Neuronal stem cell (in vitro differentiated cells): ENCODE data around the gene PDE1A.

Experiments used
- DNase-seq: peaks from one replicate; pipeline ENCODE4 v3.0.0-alpha.2; 2013; ENCODE audit warnings: low spot score
- H2AFZ ChIP-seq: one replicate; pipeline ENCODE4 v1.6.1; 2013; ENCODE audit warnings: mild to moderate bottlenecking, low read length, inconsistent platforms
- H2AK5ac ChIP-seq: 2 replicates; pipeline ENCODE4 v1.6.1; 2013; ENCODE audit warnings: low read depth, mild to moderate bottlenecking, inconsistent platforms, low read length, moderate library complexity, mixed read lengths
- H2BK120ac ChIP-seq: 2 replicates; pipeline ENCODE4 v1.6.1; 2013; ENCODE audit warnings: low read depth, mild to moderate bottlenecking, inconsistent platforms, low read length, moderate library complexity, mixed read lengths
- H2BK12ac ChIP-seq: one replicate; pipeline ENCODE4 v1.6.1; 2013; ENCODE audit warnings: low read length, inconsistent platforms
- H2BK15ac ChIP-seq: 2 replicates; pipeline ENCODE4 v1.6.1; 2013; ENCODE audit warnings: mild to moderate bottlenecking, low read length, inconsistent platforms, mixed read lengths
- H2BK5ac ChIP-seq: one replicate; pipeline ENCODE4 v1.6.1; 2013; ENCODE audit warnings: inconsistent platforms, mild to moderate bottlenecking, low read length, moderate library complexity
- H3K14ac ChIP-seq: one replicate; pipeline ENCODE4 v1.6.1; 2013; ENCODE audit warnings: low read length, inconsistent platforms
- H3K18ac ChIP-seq: 2 replicates; pipeline ENCODE4 v1.6.1; 2013; ENCODE audit warnings: low read length, inconsistent platforms
- H3K23ac ChIP-seq: 2 replicates; pipeline ENCODE4 v1.6.1; 2013; ENCODE audit warnings: low read depth, mild to moderate bottlenecking, mixed read lengths, low read length, inconsistent platforms; ENCODE audit not compliant: poor library complexity
- H3K27ac ChIP-seq: replicated peaks from 3 replicates; pipeline ENCODE4 v1.5.1; 2013; ENCODE audit warnings: low read length, inconsistent platforms
- H3K27me3 ChIP-seq, 3 experiments: 2 replicates each; pipeline ENCODE4 v1.6.1; 2013; ENCODE audit warnings: low read length in 3 of 3, mild to moderate bottlenecking in 2 of 3, inconsistent platforms in 1 of 3, low read depth in 1 of 3, mixed read lengths in 1 of 3, moderate library complexity in 1 of 3; ENCODE audit not compliant: control insufficient read depth in 3 of 3, insufficient read depth in 3 of 3
- H3K36me3 ChIP-seq, 2 donors: replicated peaks in 1 of 2; 2 replicates each; pipeline ENCODE4 v1.6.1; 2013; ENCODE audit warnings: low read length in 2 of 2; ENCODE audit not compliant: control insufficient read depth in 2 of 2, insufficient read depth in 2 of 2
- H3K4ac ChIP-seq: 2 replicates; pipeline ENCODE4 v1.6.1; 2013; ENCODE audit warnings: inconsistent platforms, mild to moderate bottlenecking, low read length, moderate library complexity
- H3K4me1 ChIP-seq, 2 donors: 1 replicate in 1 of 2; 2 replicates in 1 of 2; pipeline ENCODE4 v1.6.1; 2013; ENCODE audit warnings: low read length in 2 of 2, low read depth in 1 of 2; ENCODE audit not compliant: control insufficient read depth in 2 of 2, insufficient read depth in 1 of 2
- H3K4me2 ChIP-seq: one replicate; pipeline ENCODE4 v1.6.1; 2013; ENCODE audit warnings: mild to moderate bottlenecking, low read length, inconsistent platforms; ENCODE audit not compliant: insufficient read depth, poor library complexity, severe bottlenecking
- H3K4me3 ChIP-seq, 2 donors: 2 replicates each; pipeline ENCODE4 v1.5.1; 2013; ENCODE audit warnings: low read length in 2 of 2, mild to moderate bottlenecking in 2 of 2, inconsistent platforms in 1 of 2, moderate library complexity in 1 of 2
- H3K79me1 ChIP-seq: one replicate; pipeline ENCODE4 v1.6.1; 2013; ENCODE audit warnings: low read depth, mild to moderate bottlenecking, inconsistent platforms, low read length, moderate library complexity
- H3K9ac ChIP-seq: one replicate; pipeline ENCODE4 v1.6.1; 2013; ENCODE audit warnings: mild to moderate bottlenecking, low read depth, low read length, inconsistent platforms; ENCODE audit not compliant: poor library complexity
- H3K9me3 ChIP-seq, 2 donors: replicated peaks in 1 of 2; 2 replicates each; pipeline versions ENCODE3 to v1.6.1; 2013; ENCODE audit warnings: low read length in 2 of 2, mild to moderate bottlenecking in 2 of 2, inconsistent platforms in 1 of 2, low read depth in 1 of 2, mixed read lengths in 1 of 2, moderate library complexity in 1 of 2; ENCODE audit not compliant: control insufficient read depth in 2 of 2, insufficient read depth in 1 of 2
- H4K8ac ChIP-seq: one replicate; pipeline ENCODE4 v1.6.1; 2013; ENCODE audit warnings: low read depth, mild to moderate bottlenecking, inconsistent platforms, low read length, moderate library complexity
- H4K91ac ChIP-seq: one replicate; pipeline ENCODE4 v1.6.1; 2013; ENCODE audit warnings: low read length, low read depth, mild to moderate bottlenecking, inconsistent platforms; ENCODE audit not compliant: poor library complexity
- WGBS, 2 donors: extraction: QIAGEN DNeasy Blood & Tissue Kit; methylation state at CpG; one replicate each; pipeline ENCODE4 v1.1.7; 2013; ENCODE audit warnings: missing lambda C conversion rate in 2 of 2, mixed read lengths in 1 of 2; ENCODE audit not compliant: insufficient read length in 2 of 2, insufficient replicate concordance in 1 of 2; ENCODE audit errors: extremely low coverage in 2 of 2; 5-methylcytosine and 5-hydroxymethylcytosine counted together

Gene PDE1A

DNA sequence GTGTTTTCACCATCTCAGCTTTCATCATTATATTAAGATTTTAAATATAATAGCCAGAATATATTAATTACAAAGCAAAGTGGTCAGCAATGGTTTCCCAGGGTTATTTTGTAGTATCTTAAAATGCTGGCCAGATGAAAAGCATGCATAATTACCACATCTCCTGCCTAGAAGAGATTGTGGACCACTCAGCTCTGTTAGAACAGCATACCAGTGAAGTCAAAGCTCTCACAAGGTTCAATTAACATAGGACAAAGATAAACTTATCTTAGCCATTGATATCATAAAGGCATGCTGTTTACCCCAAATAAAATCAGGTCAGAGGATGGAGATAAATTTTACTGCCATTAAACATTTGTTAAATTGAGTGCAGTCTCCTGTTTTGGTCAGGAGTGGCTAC, 19.3 kb upstream of the PDE1A start:
- H3K4ac ChIP-seq: no peak overlapping the region
- H3K4me2 ChIP-seq: no peak overlapping the region
- no peaks in the 10 kb centered on the region for H3K79me1 ChIP-seq
- H4K91ac ChIP-seq: no peak overlapping the region
- no peak overlapping the region for H2BK5ac ChIP-seq
- H4K8ac ChIP-seq: no peak overlapping the region
- no peak overlapping the region for H2BK15ac ChIP-seq
- DNase-seq: no peak
- no peaks in the 10 kb centered on the region for H3K4me1 ChIP-seq
- no peak overlapping the region for H2BK120ac ChIP-seq
- H2AK5ac ChIP-seq: no peak overlapping the region
- H3K36me3 ChIP-seq: no peaks in the 10 kb centered on the region
- H3K4me3 ChIP-seq: no peak overlapping the region
- H2BK12ac ChIP-seq: no peak overlapping the region
- no peak overlapping the region for H3K9ac ChIP-seq
- H3K23ac ChIP-seq: no peak overlapping the region
- H3K27me3 ChIP-seq: no peaks in the 10 kb centered on the region
- no peak overlapping the region for H3K27ac ChIP-seq
- H3K9me3 ChIP-seq: no peaks in the 10 kb centered on the region
- no peak overlapping the region for H3K14ac ChIP-seq
- no peak overlapping the region for H3K18ac ChIP-seq
- H2AFZ ChIP-seq: no peak overlapping the region

DNA sequence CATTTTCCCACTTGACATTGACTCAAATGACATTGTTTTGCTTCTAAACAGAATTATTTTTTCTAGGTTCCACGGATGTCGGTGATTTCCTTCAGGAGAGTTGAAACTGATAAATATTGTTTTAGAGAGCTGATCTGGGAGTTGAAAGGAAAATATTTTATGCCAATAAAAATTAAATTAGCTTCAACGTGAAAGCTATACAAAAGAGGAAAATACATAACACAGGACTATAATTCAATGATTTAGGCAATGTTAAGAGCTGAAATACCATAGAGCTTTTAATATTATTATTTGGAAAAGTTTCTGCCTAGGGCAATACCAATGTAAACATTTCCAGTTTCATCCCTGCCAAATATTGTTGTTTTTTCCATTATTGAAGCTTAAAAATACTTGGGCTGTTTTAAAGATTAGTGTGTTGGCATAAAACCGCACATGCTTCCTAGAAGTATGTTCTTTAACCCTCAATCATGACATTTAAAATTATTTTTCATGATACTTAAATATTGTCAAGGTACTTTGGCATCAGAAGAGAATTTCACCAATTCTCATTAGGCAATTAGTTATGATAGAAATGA, 18.6 kb upstream of the PDE1A start:
- no peak overlapping the region for H3K9ac ChIP-seq
- H3K79me1 ChIP-seq: no peaks in the 10 kb centered on the region
- no peaks in the 10 kb centered on the region for H3K36me3 ChIP-seq
- no peak overlapping the region for H3K4ac ChIP-seq
- no peak overlapping the region for H3K4me2 ChIP-seq
- no peaks in the 10 kb centered on the region for H3K9me3 ChIP-seq
- no peak overlapping the region for H2AFZ ChIP-seq
- no peak overlapping the region for H3K18ac ChIP-seq
- no peak overlapping the region for H3K14ac ChIP-seq
- no peak overlapping the region for H4K8ac ChIP-seq
- WGBS, 2 donors: no CpG with 5 or more reads among the region's 4 CpGs
- no peak overlapping the region for H2BK5ac ChIP-seq
- DNase-seq: no peak
- no peak overlapping the region for H3K23ac ChIP-seq
- H2BK15ac ChIP-seq: no peak overlapping the region
- no peak overlapping the region for H3K27ac ChIP-seq
- H3K4me1 ChIP-seq: no peaks in the 10 kb centered on the region
- H3K4me3 ChIP-seq: no peak overlapping the region
- H2BK12ac ChIP-seq: no peak overlapping the region
- H4K91ac ChIP-seq: no peak overlapping the region
- no peaks in the 10 kb centered on the region for H3K27me3 ChIP-seq
- H2AK5ac ChIP-seq: no peak overlapping the region
- no peak overlapping the region for H2BK120ac ChIP-seq

DNA sequence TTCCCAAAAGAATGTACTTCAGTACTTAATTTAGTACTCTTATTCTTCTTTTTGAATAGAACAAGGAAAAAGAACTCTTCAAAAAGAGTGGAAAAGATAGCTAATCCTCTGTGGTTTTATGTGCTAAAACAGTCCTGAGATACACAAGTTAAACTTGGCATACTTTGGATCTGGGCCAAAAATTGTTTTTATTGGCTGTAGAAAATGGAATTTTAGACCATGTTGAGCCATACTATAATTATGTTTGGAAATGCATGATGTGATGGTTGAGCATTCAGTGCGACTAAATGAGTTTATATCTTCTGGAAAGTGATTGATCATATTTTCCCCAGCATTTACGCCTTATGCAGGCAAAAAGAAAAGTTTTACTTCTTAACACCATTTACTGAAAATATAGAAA, 18.0 kb upstream of the PDE1A start:
- Histone ChIP-seq H3K23ac (no peak overlapping the region), H3K36me3 (no peaks in the 10 kb centered on the region), H3K4me3 (no peak overlapping the region), H4K8ac (no peak overlapping the region), H3K27me3 (no peaks in the 10 kb centered on the region), H3K79me1 (no peaks in the 10 kb centered on the region), H3K4ac (no peak overlapping the region), H2BK12ac (no peak overlapping the region), H3K18ac (no peak overlapping the region), H2AFZ (no peak overlapping the region), H3K9ac (no peak overlapping the region), H3K4me1 (no peaks in the 10 kb centered on the region), H3K27ac (no peak overlapping the region), H3K14ac (no peak overlapping the region), H3K9me3 (no peaks in the 10 kb centered on the region), H4K91ac (no peak overlapping the region), H2BK15ac (no peak overlapping the region), H3K4me2 (no peak overlapping the region), H2BK5ac (no peak overlapping the region), H2BK120ac (no peak overlapping the region), H2AK5ac (no peak overlapping the region)
- DNase-seq: no peak
- no CpG with 5 or more reads among the region's 2 CpGs for WGBS, 2 donors

GRCh38 chr2:182444170-182444569, 17.3 kb upstream of the PDE1A start:
- no peak overlapping the region for H3K18ac ChIP-seq
- H3K4ac ChIP-seq: no peak overlapping the region
- H3K36me3 ChIP-seq: no peaks in the 10 kb centered on the region
- H3K79me1 ChIP-seq: no peaks in the 10 kb centered on the region
- no peak overlapping the region for H2BK5ac ChIP-seq
- H3K27ac ChIP-seq: no peak overlapping the region
- no peak overlapping the region for H2BK15ac ChIP-seq
- DNase-seq: no peak
- H3K27me3 ChIP-seq: no peaks in the 10 kb centered on the region
- no peak overlapping the region for H2BK120ac ChIP-seq
- H3K14ac ChIP-seq: no peak overlapping the region
- H3K4me1 ChIP-seq: no peaks in the 10 kb centered on the region
- no peak overlapping the region for H3K4me3 ChIP-seq
- H3K9me3 ChIP-seq: no peaks in the 10 kb centered on the region
- no peak overlapping the region for H4K8ac ChIP-seq
- no peak overlapping the region for H3K9ac ChIP-seq
- no peak overlapping the region for H2AK5ac ChIP-seq
- no peak overlapping the region for H2AFZ ChIP-seq
- no peak overlapping the region for H3K4me2 ChIP-seq
- no peak overlapping the region for H4K91ac ChIP-seq
- no peak overlapping the region for H3K23ac ChIP-seq
- H2BK12ac ChIP-seq: no peak overlapping the region
